Pons (tissue), 1 donor: Measurements from ENCODE around the gene CD4.
A peak's percentile ranks its signal among the peaks of the same experiment; 100 is the strongest.

Source experiments
- DNase-seq: peaks from one replicate; pipeline ENCODE4 v3.0.0-alpha.2; 2016; ENCODE audit warnings: low spot score

The CD4 gene

GRCh38 chr12:6816598-6816997, 27.3 kb downstream of the CD4 start:
- no peak for DNase-seq

GRCh38 chr12:6817098-6817497, 27.8 kb downstream of the CD4 start:
- DNase-seq, result no peak

GRCh38 chr12:6817662-6818157, 28.4 kb downstream of the CD4 start:
- no peak for DNase-seq

DNA sequence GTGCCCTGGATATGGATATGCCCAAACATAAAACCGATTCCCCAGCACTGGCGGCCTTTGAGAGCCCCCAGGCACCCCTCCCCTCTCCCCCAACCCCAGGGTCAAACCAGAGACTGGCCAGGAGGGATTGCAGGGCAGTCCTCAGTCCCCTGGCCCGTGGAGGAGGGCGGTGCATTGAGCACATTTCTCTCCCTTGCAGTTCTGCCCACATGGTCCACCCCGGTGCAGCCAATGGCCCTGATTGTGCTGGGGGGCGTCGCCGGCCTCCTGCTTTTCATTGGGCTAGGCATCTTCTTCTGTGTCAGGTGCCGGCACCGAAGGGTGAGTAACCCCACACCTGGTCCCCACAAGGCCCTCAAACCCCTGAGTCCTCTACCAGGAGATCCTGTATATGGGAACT, 28.9 kb downstream of the CD4 start:
- no peak for DNase-seq

- no peak for DNase-seq
Measured at GRCh38 chr12:6818645-6819044, 29.3 kb downstream of the CD4 start.

DNA sequence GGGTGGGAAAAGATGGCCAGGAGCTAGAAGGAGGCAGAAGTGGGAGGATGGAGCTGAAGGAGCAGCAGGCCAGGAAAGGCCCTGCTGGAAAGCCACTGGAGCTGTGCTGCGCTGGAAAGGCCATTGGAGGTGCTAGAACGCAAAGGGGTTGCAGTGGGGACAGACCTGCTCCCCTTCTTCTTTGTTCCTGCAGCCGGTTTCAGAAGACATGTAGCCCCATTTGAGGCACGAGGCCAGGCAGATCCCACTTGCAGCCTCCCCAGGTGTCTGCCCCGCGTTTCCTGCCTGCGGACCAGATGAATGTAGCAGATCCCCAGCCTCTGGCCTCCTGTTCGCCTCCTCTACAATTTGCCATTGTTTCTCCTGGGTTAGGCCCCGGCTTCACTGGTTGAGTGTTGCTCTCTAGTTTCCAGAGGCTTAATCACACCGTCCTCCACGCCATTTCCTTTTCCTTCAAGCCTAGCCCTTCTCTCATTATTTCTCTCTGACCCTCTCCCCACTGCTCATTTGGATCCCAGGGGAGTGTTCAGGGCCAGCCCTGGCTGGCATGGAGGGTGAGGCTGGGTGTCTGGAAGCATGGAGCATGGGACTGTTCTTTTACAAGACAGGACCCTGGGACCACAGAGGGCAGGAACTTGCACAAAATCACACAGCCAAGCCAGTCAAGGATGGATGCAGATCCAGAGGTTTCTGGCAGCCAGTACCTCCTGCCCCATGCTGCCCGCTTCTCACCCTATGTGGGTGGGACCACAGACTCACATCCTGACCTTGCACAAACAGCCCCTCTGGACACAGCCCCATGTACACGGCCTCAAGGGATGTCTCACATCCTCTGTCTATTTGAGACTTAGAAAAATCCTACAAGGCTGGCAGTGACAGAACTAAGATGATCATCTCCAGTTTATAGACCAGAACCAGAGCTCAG, 30.0 kb downstream of the CD4 start:
- no peak for DNase-seq

GRCh38 chr12:6820166-6820565, 30.8 kb downstream of the CD4 start:
- no peak for DNase-seq

GRCh38 chr12:6821591-6822425, 32.5 kb downstream of the CD4 start, which contains the start of gene GPR162:
GPR162 (plus strand) TSS chr12:6821821; CDS start chr12:6823899, 2,078 bp downstream.
- DNase-seq, result no peak

- DNase-seq, result no peak
Measured at GRCh38 chr12:6822426-6823135, 33.3 kb downstream of the CD4 start.

DNA sequence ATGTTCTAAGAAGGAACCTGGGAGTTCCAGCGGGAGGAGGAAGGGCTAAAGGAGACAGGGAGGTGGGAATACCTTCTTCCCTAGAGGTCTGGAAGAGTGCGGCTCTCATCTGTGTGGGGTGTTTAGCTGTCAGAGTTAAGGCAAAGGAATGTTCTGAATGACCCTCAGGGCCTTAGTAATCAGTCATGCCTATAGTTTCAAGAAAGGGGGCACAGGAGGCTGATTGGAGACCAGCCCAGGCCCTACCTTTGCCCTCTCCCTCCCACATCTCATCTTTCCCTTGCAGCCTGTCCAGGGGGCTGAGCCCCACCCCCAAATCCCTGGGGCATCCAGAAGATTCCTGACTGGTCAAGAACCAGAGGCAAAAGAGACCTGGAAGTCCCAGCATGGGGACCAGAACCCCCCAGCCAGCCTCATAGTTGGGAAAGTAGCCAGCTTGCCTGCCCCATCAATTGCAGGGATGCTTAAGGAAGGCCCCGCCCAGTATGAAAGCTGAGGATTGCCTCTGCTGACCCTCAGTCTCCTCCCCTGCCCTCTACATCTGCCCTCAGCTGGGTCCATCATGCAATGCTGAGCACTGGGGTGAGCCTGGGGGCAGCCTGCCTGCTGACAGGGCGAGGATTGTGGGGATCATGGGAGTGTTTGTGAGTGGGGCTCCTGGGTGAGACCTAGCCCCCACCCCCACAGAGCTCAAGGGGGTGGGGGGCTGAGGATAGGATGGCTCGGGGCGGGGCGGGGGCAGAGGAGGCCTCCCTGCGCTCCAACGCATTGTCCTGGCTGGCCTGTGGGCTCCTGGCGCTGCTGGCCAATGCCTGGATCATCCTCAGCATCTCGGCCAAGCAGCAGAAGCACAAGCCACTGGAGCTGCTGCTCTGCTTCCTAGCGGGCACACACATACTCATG, 34.1 kb downstream of the CD4 start:
- DNase-seq, result no peak

GRCh38 chr12:6824085-6824775, 34.9 kb downstream of the CD4 start:
- no peak for DNase-seq

DNA sequence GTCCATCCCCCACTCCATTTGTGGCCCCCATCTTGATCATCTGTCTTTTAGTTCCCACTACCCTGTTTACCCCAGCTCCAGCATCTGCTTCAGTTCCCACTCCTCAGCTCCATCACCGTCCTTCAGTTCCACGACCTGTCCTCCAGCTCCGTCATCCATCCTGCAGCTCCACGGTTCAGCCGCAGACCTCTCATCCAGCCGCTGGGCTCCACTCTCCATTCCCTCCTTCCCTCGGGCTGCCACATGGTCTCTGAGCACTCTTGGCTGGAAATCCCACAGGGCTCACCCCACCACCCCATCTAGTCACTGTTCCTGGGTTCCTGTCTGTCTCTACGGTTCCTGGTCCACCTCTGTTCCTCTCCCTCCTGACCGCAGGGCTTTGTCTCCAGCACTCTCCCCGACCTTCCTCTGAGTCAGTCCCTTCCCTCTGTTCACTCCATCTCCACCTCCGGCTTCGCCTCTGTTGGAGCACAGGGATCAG, 35.6 kb downstream of the CD4 start:
- DNase-seq, result no peak

DNA sequence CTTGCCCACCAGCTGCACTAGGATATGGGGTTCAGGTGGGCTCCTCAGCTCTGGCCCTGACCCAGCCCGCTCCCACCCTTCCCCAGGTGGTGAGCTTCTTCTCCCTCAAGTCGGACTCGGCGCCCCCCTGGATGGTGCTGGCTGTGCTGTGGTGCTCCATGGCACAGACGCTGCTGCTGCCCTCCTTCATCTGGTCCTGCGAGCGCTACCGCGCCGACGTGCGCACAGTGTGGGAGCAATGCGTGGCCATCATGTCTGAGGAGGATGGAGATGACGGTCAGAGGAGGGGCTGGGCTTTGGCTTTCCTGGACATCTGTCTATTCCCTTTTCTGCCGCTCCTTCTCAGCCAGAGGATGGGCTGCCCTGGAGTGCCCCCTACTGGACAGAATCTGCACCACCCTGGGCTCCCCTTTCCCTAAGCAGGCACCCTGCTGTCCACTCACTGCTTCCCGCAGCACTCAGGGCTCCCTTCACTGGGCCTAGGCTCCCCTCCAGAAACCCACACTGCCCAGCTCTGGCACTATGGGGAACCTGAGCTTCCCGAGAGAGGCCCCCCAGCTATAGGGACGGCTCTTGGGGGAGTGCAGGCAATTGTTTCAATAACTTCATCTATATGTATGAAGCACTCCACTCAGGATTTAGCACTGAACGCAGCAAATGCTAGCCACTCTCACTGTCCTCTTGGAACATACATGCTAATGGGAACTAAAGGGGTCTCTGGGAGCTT, 36.2 kb downstream of the CD4 start:
- DNase-seq, result peak; percentile 77

DNA sequence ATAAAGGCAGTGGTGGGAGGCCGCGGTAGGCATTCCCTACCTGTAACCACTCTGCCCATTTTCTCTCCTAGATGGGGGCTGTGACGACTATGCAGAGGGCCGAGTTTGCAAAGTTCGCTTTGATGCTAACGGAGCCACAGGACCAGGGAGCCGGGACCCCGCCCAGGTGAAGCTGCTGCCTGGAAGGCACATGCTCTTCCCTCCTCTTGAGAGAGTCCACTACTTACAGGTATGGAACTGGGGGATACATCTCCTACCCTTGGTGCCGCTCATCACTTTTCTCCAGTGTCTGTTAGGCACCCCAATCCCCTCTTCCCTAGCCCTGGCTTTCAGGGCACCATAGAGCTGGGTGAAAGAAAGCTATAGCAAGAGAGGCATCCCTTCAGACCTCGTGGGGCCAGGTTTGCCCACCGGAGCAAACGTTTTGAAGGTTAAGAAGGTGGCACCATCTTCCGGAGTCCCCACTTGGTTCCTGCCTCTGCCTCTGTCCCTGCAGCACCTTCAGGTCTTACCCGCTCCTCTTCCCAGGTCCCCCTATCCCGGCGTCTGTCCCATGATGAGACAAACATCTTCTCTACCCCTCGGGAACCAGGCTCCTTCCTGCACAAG, 36.9 kb downstream of the CD4 start:
- no peak for DNase-seq

DNA sequence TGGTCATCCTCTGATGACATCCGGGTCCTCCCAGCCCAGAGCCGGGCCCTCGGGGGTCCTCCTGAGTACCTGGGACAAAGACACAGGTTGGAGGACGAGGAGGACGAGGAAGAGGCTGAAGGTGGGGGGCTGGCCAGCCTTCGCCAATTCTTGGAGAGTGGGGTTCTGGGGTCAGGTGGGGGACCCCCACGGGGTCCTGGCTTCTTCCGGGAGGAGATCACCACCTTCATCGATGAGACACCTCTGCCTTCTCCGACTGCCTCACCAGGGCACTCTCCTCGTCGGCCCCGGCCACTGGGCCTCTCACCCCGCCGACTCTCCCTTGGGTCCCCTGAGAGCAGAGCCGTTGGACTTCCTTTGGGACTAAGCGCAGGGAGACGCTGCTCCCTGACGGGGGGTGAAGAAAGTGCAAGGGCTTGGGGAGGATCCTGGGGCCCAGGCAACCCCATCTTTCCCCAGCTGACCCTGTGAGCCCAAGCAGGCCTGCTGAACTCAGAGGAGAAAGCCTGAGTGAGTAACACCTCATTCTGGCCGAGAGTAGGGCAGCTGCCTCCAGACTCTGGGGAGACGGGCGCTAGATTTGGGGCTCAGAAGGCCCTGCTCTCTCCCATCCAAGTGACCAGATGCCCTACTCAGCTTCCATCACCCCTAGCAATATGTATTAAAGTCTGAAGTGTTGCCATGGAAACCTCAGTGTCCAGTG, 37.6 kb downstream of the CD4 start:
- no peak for DNase-seq

DNA sequence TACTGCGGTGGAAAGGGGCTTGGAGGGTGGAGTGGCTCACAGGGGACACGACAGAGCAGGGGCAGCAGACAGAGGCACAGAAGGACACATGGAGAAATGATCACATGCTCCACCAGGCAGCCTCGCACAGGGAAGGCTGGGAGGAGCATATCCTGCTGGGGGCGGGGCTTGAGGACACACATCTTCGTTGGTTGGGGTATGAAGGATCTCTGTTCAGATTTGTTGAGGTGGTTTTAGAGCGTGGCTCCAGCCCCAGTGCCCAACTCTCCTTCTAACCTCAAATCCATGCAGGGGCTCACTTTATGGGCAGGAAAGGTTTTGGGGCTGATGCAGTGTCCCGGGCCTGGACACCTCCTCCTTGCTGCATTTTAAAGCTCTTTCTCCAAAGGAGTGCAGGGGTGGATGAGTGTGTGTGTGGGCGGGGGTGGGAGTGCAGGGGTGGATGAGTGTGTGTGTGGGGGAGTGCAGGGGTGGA, 38.1 kb downstream of the CD4 start:
- peak; percentile 63 for DNase-seq

DNA sequence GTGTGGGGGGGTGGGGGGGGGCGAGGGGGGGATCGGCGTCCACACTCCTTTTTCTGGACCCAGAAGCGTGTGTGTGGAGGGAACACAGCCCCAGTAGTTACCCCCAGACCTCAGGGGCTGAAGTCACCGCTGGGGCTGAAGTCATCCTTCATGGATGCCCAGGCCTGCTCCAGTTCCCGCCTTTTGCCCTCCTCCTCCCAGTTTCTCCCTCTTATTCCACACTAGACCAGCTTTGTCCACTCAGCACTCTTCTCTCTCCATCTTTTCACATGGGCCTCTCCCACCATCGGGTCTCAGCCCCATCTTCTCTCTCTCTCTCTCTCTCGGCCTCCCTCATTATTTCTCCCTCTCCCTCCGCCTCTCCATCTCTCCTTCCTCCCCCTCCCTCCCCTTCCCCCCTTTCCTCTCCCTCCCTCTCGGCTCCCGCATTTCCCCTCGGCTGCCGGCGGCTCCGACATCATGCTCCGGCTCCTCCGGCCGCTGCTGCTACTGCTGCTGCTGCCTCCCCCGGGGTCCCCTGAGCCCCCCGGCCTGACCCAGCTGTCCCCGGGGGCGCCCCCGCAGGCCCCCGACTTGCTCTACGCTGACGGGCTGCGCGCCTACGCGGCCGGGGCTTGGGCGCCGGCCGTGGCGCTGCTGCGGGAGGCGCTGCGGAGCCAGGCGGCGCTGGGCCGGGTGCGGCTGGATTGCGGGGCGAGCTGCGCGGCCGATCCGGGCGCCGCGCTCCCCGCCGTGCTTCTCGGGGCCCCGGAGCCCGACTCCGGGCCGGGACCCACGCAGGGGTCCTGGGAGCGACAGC, 38.9 kb downstream of the CD4 start, which contains the start of gene P3H3:
Gene P3H3 (plus strand): TSS at position 426 of the 799 bp plus-strand sequence. CDS start 34 bp downstream, at position 460.
- DNase-seq, result no peak
